GM15510 (cell line): ENCODE data around the gene ECEL1.

ENCODE experiments used
- POLR2A ChIP-seq: IDR thresholded peaks from 3 replicates; pipeline ENCODE4 v1.6.1; 2011; ENCODE audit warnings: borderline replicate concordance; ENCODE audit not compliant: insufficient read length; ENCODE audit errors: extremely low read depth

The ECEL1 gene

DNA sequence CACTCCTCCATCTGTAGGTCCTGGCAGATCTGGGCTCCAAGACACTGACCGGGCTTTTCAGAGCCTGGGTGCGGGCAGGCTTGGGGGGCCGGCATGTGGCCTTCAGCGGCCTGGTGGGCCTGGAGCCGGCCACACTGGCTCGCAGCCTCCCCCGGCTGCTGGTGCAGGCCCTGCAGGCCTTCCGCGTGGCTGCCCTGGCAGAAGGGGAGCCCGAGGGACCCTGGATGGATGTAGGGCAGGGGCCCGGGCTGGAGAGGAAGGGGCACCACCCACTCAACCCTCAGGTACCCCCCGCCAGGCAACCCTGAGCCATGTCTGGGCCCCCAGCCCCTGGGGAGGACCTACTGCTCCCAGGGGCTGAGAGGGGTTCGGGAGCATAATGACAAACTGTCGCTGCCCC, 37.6 kb upstream of the ECEL1 start:
- TF ChIP-seq POLR2A: no peak

DNA sequence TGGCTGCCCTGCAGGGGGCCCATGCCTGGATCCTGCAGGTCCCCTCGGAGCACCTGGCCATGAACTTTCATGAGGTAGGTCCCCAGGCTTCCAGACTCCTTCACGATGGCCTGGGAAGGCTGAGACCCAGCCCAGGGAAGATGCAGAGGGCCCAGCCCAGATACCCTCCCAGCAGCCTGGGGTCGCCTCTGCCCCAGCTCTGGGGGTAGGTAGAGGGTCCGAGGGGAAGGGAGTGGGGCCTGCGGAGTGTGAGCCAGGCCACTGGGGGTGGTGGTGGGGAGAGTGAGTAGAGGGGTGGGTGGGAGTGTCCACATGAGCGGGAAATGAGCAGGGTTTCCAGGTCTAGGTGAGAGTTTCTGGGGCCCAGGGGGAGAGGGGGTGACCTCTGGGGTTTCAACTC, 37.1 kb upstream of the ECEL1 start:
- no peak for TF ChIP-seq POLR2A

DNA sequence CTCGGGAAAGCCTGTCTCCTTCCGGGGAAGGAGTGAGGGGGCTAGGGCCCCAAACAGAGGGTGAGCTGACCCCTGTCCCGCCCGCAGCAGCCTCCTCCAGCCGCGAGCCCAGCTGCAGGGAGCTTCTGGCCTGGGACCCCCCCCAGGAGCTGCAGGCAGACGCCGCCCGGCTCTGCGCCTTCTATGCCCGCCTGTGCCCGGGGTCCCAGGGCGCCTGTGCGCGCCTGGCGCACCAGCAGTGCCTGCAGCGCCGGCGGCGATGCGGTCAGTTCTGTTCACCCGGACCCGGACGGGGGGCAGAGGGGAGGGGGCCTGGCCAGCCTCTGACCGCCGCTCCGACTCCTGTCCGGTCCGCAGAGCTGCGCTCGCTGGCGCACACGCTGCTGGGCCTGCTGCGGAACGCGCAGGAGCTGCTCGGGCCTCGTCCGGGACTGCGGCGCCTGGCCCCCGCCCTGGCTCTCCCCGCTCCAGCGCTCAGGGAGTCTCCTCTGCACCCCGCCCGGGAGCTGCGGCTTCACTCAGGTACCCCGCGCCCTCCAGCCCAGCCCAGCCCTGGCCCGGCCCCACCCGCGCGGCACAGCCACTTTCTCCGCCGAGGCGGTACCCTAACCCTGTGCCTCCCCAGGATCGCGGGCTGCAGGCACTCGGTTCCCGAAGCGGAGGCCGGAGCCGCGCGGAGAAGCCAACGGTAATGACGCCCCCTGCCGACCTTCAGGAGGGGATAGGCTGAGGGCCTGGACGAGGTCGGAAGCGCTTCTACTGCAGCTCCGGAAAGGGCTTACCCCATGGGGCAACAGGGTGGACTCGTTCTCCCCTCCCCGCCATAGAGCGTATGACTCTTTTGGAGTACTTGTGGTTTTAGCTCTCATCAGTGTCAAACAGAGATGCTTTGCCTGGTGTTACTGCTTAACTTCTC, 36.3 kb upstream of the ECEL1 start:
- no peak for TF ChIP-seq POLR2A

DNA sequence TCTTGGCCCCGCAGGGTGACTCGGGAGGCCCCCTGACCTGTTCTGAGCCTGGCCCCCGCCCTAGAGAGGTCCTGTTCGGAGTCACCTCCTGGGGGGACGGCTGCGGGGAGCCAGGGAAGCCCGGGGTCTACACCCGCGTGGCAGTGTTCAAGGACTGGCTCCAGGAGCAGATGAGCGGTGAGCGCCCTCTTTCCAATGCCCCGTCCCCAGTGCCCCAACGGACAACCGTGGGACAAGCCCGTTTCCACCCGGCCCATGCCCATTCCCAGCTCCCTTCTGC, 35.7 kb upstream of the ECEL1 start:
- no peak for TF ChIP-seq POLR2A

DNA sequence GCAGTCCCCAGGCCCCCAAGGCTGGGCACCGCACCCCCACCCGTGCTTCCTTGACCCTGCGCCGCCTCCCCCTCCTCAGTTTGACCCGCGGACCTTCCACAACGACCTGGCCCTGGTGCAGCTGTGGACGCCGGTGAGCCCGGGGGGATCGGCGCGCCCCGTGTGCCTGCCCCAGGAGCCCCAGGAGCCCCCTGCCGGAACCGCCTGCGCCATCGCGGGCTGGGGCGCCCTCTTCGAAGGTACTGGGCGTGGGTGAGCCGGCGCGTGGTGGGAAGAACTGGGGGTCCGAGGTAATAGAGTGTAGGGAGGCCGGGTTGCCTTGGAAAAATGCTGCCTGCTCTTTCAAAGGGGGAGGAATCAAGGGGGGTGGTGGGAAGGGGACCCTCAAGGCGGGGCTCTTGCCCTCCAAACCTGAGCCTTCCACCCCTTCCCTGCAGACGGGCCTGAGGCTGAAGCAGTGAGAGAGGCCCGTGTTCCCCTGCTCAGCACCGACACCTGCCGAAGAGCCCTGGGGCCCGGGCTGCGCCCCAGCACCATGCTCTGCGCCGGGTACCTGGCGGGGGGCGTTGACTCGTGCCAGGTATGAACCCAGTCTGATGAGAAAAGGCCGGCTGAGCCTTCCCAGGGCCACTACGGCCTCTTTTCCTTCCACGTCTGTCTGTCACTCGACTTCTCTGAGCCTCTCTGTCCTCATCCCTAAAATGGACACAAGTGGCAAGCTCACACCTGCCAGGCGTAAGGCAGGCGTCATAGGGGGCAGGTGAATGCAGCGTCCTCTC, 35.2 kb upstream of the ECEL1 start:
- TF ChIP-seq POLR2A: no peak

DNA sequence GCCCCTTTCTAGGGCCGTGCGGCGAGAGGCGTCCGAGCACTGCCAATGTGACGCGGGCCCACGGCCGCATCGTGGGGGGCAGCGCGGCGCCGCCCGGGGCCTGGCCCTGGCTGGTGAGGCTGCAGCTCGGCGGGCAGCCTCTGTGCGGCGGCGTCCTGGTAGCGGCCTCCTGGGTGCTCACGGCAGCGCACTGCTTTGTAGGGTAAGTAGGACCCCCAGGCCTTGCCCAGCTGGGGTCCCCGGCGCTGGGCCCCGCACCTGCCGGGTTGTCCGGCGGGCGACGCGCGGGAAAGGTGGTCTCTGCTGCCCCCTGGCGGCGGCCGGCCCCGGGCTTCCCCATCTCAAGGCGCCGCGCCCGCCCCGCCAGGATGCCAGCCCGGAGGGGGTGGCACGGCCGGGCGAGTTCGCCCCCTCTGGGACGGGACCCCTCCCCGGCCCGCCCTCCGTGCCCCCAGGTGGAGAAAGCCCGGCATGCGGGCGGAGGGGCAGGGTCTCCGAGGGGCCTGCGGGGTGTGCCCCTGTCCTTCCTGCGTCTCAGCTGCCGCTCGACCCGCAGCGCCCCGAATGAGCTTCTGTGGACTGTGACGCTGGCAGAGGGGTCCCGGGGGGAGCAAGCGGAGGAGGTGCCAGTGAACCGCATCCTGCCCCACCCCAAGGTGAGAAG, 34.5 kb upstream of the ECEL1 start:
- TF ChIP-seq POLR2A: no peak

DNA sequence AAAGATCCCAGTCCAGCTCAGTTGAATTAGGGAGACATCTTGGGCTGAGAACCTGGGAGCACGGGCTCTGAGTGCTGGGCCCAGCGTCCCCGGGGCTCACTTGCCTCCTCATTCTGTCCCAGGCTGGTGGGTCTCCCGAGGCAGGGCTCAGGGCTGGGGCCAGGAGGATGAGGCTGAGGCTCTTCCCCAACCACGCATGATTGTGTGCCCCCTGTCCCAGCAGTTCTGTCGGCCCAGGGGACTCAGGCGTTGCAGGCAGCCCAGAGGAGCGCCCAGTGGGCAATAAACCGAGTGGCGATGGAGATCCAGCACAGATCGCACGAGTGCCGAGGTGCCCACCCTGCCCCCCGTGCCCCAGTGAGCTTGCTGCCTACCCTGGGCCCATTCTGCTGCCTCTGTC, 33.5 kb upstream of the ECEL1 start:
- TF ChIP-seq POLR2A: no peak

DNA sequence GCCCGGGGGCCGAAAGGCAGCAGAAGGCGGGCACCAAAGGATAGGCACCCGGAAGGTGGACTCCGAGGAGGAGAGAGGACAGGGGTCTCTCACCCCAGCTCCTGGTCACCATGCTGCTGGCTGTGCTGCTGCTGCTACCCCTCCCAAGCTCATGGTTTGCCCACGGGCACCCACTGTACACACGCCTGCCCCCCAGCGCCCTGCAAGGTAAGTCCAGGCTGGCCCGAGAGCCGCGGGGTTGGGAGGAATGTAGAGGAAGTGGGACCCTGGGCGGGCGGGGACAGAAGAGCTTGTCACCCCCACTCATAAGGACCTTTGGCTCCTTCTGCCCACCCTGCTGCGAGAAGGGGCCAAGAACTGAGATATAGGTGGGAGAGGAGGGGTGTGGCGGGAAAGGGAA, 32.9 kb upstream of the ECEL1 start:
- TF ChIP-seq POLR2A: no peak

DNA sequence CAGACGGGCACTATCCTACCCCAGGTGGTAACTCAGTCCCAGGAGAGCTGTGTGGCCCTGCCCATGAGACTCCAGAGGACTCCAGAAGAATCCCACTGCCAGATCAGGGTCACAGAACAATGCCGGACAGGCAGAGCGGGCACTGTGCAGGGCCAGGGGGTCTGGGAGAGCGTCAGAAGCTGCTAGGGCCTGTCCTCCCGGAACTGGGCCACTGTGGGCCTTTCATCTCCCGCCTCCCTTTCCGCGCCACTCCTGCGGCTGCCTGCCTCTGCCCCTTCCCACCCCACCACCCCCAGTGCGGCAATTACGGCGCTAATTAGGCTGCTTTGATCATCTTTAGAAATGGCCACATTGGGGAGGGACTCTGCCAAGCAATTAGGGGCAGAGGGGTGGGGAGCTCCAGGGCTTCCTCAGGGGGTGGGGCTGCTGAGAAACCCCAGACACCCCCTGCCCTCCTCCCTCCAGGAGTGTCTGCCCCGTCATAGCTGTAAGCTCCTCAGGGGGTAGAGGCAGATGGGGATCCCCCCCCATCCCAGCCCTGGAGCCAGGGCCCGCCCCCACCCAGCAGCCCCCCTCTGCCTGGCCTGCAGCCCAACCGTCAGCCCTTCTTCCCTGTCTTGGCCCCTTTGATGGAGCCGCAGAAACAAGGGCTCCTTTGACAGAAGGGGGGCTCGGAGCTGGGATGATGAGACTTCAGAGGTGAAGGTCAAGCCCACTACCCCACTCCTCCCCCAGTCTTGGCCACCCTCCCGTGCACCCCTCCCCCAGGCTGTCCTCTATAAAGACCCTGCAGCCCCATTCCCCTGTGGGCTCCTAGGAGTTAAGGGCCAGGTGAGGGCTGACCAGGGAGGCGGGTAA, 32.2 kb upstream of the ECEL1 start, which contains the start of gene PRSS56:
Gene PRSS56 (plus strand): TSS at position 808 of the 858 bp plus-strand sequence. CDS start 211 bp downstream, outside the sequence.
- no peak for TF ChIP-seq POLR2A

DNA sequence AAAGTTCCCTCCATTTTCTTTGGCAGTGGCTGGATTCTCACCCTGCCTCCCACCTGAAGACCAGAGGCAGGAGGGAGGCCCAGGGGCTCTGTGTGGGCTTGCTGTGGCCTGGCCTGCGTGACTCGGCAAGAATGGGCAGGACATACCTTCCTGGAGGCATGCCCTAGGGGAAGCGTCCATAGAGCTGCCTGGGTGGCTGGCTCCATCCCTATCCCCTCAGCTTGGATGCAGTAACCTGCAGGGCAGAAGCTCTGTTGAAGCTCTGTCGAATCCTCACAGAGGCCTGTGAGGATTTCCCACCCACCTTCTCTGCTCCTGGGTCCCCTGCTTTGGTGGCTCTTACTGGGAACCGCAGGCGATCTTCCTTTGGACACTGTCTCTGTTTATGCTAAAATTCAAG, 31.2 kb upstream of the ECEL1 start:
- no peak for TF ChIP-seq POLR2A

DNA sequence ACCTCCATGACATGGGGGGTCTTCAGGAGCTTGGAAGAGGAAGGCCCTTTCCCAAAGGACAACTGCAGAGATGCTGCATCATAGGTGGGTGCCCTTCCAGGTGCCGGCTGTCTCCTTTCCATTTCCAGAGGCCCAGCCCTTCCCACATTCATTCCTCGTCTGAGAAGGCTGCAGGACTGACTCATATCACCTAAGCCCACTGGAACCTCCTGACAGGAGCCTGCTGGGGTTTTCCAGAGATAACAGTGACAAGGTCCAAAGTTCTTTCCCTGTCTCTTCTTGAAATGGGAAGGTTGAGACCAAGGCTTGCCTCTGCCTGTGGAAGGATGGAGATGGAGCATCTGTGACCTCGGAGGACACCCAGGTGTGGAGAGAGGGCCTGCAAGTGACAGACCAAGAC, 28.9 kb upstream of the ECEL1 start:
- no peak for TF ChIP-seq POLR2A

DNA sequence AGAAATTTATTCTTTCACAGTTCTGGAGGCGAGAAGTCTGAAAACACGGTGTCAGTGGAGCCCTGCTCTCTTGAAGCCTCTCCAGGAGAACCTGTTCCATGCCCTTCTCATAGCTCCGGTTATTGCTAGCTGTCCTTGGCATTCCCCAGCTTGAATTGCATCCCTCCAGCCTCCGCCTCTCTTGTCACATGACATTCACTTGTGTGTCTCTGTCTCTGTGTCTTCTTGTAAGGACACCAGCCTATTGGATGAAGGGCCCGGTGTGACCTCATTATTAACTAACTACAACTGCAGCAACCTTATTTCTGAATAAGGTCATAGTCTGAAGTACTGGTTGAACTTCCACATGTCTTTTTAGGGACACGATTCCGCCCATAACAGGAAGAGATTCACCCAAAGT, 28.0 kb upstream of the ECEL1 start:
- TF ChIP-seq POLR2A: no peak

DNA sequence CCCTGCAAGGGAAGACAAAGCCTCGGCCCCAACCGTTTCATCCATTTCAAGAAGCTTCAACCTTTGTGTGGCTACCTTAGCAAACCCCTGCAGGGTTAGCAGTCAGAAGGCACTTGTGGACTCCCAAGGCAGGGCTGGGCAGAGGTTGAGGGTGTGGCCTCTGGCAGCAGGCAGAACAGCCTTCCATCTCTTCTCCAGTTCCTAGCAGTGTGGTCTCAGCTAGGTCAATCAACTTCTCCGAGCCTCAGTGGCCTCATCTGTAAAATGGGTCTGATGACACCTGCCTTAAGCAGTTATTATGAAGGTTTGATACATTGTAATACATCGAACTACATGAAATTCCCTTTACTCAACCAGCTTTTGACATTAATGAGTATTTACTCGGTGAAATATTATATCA, 25.7 kb upstream of the ECEL1 start:
- no peak for TF ChIP-seq POLR2A

DNA sequence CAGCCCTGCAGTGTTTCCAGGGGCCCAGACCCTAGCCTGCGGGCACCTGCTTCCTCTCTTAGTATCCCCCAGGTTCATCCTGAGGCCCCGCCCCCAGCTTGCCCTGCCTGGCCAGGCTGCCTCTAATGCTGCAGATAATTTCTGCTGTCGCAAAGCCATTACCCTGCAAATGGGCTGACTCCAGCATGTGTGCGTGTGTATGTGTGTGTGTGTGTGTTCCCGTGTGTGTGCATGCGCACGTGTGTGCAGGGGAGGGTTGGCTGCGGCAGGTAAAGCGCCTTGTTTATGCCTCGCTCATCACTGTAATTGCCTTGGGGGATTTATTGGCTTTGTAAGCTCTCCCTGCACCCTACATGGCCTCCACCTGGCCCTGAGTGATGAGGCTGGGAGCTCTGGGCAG, 25.0 kb upstream of the ECEL1 start:
- TF ChIP-seq POLR2A: no peak
